SK-N-MC (cell line): ENCODE measurements around the gene NPIPB2.

Experiments
- EZH2 ChIP-seq: fragments of 200-600 bp; sonication (generic); IDR thresholded peaks from one replicate; pipeline ENCODE4 v1.6.1; 2017; ENCODE audit warnings: antibody characterized with exemption
- POLR2AphosphoS5 ChIP-seq: IDR thresholded peaks from 2 replicates; pipeline ENCODE4 v1.6.1; 2012; ENCODE audit warnings: mild to moderate bottlenecking, low read depth, low read length, borderline replicate concordance

- TF ChIP-seq EZH2 (no peak), POLR2AphosphoS5 (no peak)
Measured at GRCh38 chr16:11903906-11904305, 37.9 kb downstream of the NPIPB2 start.
